Uterus (tissue), 4 donors: ENCODE measurements around the gene C11orf24. TPM values are rescaled to one million over a fixed set of nuclear protein-coding genes. Genes with fewer than 3 reads are reported as not detected.

Source experiments
- DNase-seq, 2 donors: peaks; one replicate each; pipeline ENCODE4 v3.0.0-alpha.2; 2019 to 2020
- H3K27ac ChIP-seq, 2 donors: fragments of 200-600 bp; sonication (generic); 1 replicate in 1 of 2; 2 replicates in 1 of 2; pipeline ENCODE4 v1.5.1; 2016 to 2018
- H3K27me3 ChIP-seq, 2 donors: fragments of 200-600 bp; sonication (generic); one replicate each; pipeline ENCODE4 v1.5.1; 2018 to 2019; ENCODE audit warnings: control low read depth in 1 of 2
- H3K36me3 ChIP-seq, 2 donors: fragments of 200-600 bp; sonication (generic); one replicate each; pipeline ENCODE4 v1.5.1; 2019; ENCODE audit warnings: control low read depth in 1 of 2
- H3K4me1 ChIP-seq, 2 donors: fragments of 200-600 bp; sonication (generic); one replicate each; pipeline ENCODE4 v1.5.1; 2018 to 2019; ENCODE audit warnings: control low read depth in 1 of 2
- H3K4me3 ChIP-seq, 2 donors: fragments of 200-600 bp; sonication (generic); 1 replicate in 1 of 2; 2 replicates in 1 of 2; pipeline ENCODE4 v1.5.1; 2018 to 2019; ENCODE audit warnings: mild to moderate bottlenecking in 1 of 2
- H3K9me3 ChIP-seq, 2 donors: fragments of 200-600 bp; sonication (generic); one replicate each; pipeline ENCODE4 v1.5.1; 2019; ENCODE audit warnings: control low read depth in 1 of 2
- CTCF ChIP-seq, 4 experiments: fragments of 200-600 bp in 2 of 4; fragments of 450-650 bp in 2 of 4; sonication (generic) in 2 of 4; IDR thresholded peaks; one replicate each; pipeline ENCODE4 v1.5.1; 2016 to 2019; ENCODE audit warnings: antibody characterized with exemption in 4 of 4, mild to moderate bottlenecking in 2 of 4, moderate library complexity in 1 of 4
- POLR2A ChIP-seq, 2 donors: fragments of 450-650 bp; IDR thresholded peaks; one replicate each; pipeline ENCODE4 v1.6.1; 2016; ENCODE audit warnings: antibody characterized with exemption in 2 of 2, mild to moderate bottlenecking in 1 of 2, moderate library complexity in 1 of 2
- intact Hi-C: fragments of 100-400 bp; cut with DNase I; formaldehyde crosslinking; loops from one replicate; pipeline ENCODE4 v1.15.1; 2023; ENCODE audit warnings: low total_unique reads
- total RNA-seq, 4 donors: library from RNA; depleted of rRNA in 3 of 4; stranded (reverse); fragments of >200 nt in 3 of 4; gene quantifications; one replicate each; pipeline versions ENCODE4 v1.1.0 to v1.2.4, GENCODE V29; 2014 to 2023
- donor health status: DM: yes; HTN: yes; CAD: no.

The C11orf24 gene
- total RNA-seq, 4 donors from 2014 or later, result 23.2 to 136 (median 33.4) TPM

- Histone ChIP-seq H3K27me3 (no peaks in the 10 kb centered on the region), H3K4me1 (peaks cover 9 to 10% of the 10 kb centered on the region in 2 donors), H3K36me3 (no peaks in the 10 kb centered on the region), H3K4me3 (no peak overlapping the region), H3K9me3 (no peaks in the 10 kb centered on the region), H3K27ac (no peak overlapping the region)
- no peak for DNase-seq
- TF ChIP-seq CTCF (IDR thresholded peaks at IDR 0.05) (no peak), POLR2A (IDR thresholded peaks at IDR 0.05) (no peak)
- intact Hi-C loops, result no loop called here
These were observed 1.4 kb upstream of the C11orf24 start for GRCh38 chr11:68273026-68273738.

GRCh38 chr11:68271023-68271780 lies 571 bp downstream of the C11orf24 start:
- Histone ChIP-seq H3K36me3 (no peaks in the 10 kb centered on the region), H3K27me3 (no peaks in the 10 kb centered on the region), H3K9me3 (no peaks in the 10 kb centered on the region), H3K4me1 (peaks cover 9 to 10% of the 10 kb centered on the region in 2 donors), H3K4me3 (peak overlapping the region; percentile 90 to 98), H3K27ac (peak overlapping the region; percentile 94 to 95)
- TF ChIP-seq CTCF (IDR thresholded peaks at IDR 0.05), result peak in 3 of 4 experiments; percentile 32 to 48 (median 34)
- no peak for TF ChIP-seq POLR2A (IDR thresholded peaks at IDR 0.05)
- intact Hi-C loops, result no loop called here
- DNase-seq, result peak; percentile 51 to 55

GRCh38 chr11:68270196-68271022 lies 1.4 kb downstream of the C11orf24 start:
- DNase-seq, result no peak
- Histone ChIP-seq H3K36me3 (no peaks in the 10 kb centered on the region), H3K27me3 (no peaks in the 10 kb centered on the region), H3K9me3 (no peaks in the 10 kb centered on the region), H3K4me1 (peaks cover 9 to 10% of the 10 kb centered on the region in 2 donors), H3K27ac (peak overlapping the region; percentile 94 to 95), H3K4me3 (peak overlapping the region; percentile 90 to 98)
- TF ChIP-seq CTCF (IDR thresholded peaks at IDR 0.05) (no peak), POLR2A (IDR thresholded peaks at IDR 0.05) (no peak)
- intact Hi-C loops, result no loop called here

- DNase-seq, result peak in 1 of 2 donors; percentile 35
- Histone ChIP-seq H3K27me3 (no peaks in the 10 kb centered on the region), H3K36me3 (no peaks in the 10 kb centered on the region), H3K27ac (peak overlapping the region in 1 of 2 donors; percentile 95), H3K4me1 (peaks cover 9 to 10% of the 10 kb centered on the region in 2 donors), H3K4me3 (no peak overlapping the region), H3K9me3 (no peaks in the 10 kb centered on the region)
- intact Hi-C loops, result no loop called here
- TF ChIP-seq CTCF (IDR thresholded peaks at IDR 0.05), result no peak
- no peak for TF ChIP-seq POLR2A (IDR thresholded peaks at IDR 0.05)
These were observed 2.2 kb downstream of the C11orf24 start for GRCh38 chr11:68269414-68270081.
